ENCODE data around the gene ZNF23.

Gene ZNF23

DNA sequence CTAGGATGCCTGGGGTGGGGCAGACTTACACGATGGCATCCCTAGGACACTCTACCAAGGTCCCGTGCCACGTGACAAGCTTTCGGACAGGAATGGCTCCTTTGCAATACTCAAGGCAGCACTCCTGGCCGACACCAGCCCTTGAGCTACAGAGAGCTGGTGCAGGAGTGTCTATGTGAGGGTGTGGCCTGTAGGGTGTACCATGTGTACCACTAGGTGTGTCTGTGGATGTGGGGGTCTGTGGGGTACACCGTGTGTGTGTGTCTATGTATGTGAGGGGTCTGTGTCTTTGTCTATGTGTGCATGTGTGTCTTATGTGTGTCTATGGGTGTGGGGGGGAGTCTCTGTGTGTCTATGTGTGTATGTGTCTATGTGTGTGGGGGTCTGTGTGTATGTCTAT, 18.3 kb downstream of the ZNF23 start:
- TF ChIP-seq GATA2 (IDR thresholded peaks at IDR 0.05; ENCODE audit: low read depth, low read length) (no peak), GATA3 (IDR thresholded peaks at IDR 0.05; ENCODE audit: low read depth, low read length) (no peak)

DNA sequence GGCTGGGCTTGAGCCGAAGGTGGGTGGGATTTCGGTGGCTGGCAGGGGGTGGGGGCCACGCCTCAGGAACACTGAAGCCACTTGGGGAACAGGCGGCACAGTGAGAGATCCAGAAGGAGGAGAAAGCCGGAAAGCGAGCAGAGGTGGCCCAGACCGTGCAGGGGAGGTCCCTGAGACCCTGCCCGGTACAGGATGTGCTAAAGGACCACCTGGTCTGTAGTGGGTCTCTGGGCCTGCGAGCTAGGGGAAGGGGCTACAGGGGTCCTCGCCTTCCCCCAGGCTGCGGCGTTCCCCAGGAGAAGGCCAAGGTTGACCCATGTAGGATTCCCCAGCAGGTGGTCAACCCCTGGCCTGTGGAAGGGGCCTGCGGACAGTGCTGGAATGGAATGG, 20.0 kb downstream of the ZNF23 start, which contains the start of gene TLE7:
TSS of gene TLE7 (minus strand) at position 4 of the 390 bp plus-strand sequence. CDS start 8,730 bp downstream, outside the sequence.
- TF ChIP-seq GATA2 (IDR thresholded peaks at IDR 0.05; ENCODE audit: low read depth, low read length) (no peak), GATA3 (IDR thresholded peaks at IDR 0.05; ENCODE audit: low read depth, low read length) (no peak)

DNA sequence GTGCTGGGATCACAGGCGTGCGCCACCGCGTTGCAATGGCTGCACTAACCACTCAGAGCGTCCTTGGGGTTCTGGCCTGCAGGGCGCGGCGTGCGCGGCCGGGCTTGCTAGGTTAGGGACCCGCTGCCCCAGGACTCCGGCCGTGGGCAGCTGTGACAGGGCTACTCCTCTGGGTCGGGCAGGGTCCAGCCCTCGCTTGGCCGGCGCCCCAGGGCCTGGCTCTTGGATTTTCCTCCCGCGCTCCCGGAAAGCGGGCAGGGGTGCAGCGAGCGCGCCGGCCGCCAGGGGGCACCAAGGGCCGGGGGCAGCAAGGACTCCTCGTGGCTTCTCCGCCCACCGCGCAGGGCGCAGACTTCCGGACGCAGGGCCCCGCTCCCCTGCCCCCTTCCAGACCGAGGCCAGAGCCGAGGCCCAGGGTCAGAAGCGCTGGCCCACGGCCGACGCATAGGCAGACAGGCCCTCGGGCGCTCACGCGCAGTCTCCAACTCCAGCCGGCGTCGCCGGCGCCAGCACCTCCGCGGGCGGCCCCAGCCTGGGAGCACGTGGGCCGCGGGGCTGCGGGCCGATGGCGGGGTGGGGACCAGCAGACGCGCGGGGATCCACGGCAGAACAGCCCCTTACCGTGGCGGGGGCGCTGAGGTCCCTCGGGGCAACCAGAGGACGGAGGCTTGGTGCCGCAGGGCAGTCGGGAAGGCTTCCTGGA, 20.5 kb downstream of the ZNF23 start:
- no peak for TF ChIP-seq GATA3 (IDR thresholded peaks at IDR 0.05; ENCODE audit: low read depth, low read length)
- TF ChIP-seq GATA2 (IDR thresholded peaks at IDR 0.05; ENCODE audit: low read depth, low read length) = no peak

DNA sequence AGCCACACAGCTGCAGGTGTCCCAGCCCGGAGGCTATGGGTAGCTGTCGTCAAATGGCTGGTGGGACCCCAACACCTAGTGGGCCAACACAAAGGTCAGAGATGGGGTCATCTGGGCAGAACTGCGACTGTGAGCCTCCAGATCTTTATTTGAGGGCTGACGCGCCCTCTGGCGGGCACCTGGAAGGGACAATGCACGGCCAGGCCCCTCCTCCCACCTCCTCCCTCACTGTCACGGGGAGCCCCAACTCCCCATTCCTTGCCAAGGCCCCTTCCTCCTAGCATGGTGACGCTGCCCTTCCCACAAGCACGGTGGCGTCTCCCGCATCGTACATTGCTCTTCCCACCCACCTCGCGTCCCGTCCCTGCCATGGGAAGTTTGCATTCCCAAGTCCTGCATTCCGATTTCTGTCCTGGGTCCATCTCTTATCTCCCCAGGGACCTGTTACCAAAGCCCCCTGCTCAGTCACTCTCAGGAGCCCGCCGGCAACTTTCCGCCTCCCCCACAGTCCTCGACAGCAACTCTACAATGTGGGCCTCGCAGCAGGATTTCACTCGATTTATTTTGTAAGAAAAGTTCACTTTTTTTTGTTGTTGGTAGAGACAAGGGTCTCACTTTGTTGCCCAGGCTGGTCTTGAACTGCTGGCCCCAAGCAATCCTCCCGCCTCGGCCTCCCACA, 21.2 kb downstream of the ZNF23 start:
- TF ChIP-seq GATA2 (IDR thresholded peaks at IDR 0.05; ENCODE audit: low read depth, low read length) = no peak
- TF ChIP-seq GATA3 (IDR thresholded peaks at IDR 0.05; ENCODE audit: low read depth, low read length) = no peak

DNA sequence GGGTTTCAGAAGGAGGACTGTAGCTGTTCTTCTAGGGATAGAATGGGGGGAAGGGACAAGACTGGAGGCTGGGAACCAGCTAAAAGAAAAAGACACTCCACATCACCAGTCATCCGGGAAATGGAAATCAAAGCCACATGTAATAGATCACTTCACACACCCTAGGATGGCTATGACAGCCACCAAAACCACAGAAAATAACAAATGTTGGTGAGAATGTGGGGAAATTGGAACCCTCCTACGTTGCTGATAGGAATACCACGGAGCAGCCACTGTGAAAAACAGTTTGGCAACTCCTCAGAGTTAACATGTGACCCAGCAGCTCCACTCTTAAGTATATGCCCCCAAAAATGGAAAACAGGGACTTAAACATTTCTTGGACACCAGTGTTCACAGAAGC, 22.5 kb downstream of the ZNF23 start:
- TF ChIP-seq GATA2 (IDR thresholded peaks at IDR 0.05; ENCODE audit: low read depth, low read length) (no peak), GATA3 (IDR thresholded peaks at IDR 0.05; ENCODE audit: low read depth, low read length) (no peak)

DNA sequence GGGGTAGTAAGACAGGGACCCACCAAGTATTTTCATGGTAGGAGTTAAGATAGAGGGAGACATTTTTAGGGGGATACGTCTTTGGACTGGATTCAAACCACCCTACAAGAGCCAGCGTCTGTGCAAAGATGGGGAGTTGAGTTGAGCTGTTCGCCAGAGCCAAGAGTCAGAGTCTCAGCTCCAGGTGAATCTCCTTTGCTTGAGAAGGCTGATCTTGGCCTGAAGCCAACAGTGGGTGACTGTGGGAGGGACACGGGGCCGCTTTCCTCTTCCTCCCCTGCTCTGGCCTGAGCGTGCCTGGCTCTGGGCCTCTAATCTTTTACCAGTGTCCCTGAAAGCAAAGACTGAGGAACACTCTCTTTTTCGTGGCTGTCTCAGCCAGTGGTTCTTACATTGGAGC, 25.6 kb downstream of the ZNF23 start:
- TF ChIP-seq GATA2 (IDR thresholded peaks at IDR 0.05; ENCODE audit: low read depth, low read length) (no peak), GATA3 (IDR thresholded peaks at IDR 0.05; ENCODE audit: low read depth, low read length) (no peak)

DNA sequence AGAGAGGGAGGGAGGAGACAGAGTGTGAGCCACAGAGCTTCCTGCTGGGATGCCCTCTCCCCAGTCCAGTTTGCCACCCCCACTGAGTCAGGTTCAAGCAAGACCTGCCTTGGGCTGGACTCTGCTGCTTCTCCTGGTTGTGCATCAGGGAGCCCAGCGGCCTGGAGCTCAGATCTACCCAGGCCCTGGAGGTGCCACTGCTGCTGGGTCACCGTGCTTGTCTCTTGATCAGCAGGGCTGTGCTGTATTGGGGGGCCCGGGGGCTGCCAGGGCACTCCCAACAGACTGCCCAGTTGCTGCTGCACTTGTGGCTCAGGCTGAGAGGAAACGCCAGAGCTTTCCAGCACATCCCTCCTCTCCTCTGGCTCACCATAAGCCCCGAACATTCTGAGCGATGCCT, 29.1 kb downstream of the ZNF23 start:
- no peak for TF ChIP-seq GATA3 (IDR thresholded peaks at IDR 0.05; ENCODE audit: low read depth, low read length)
- no peak for TF ChIP-seq GATA2 (IDR thresholded peaks at IDR 0.05; ENCODE audit: low read depth, low read length)

DNA sequence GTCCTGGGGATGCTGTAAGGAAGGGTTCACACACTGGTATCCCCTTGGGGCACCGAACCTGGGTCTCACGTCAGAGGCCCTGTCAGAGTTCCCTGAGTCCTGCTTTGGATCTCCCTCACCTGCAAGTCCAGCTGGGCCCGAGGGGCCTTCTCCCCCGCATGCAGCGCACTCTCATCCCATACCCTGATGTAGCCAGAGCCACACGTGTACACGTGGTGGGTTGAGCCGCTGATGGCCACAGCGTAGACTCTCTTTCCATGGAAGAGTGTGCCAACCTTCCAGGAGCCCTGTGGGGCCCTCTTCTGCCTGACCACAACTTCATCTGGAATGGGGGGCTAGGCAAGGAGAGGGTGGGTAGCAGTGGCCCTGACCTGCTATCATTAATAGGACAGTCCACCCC, 30.1 kb downstream of the ZNF23 start:
- TF ChIP-seq GATA2 (IDR thresholded peaks at IDR 0.05; ENCODE audit: low read depth, low read length) (no peak), GATA3 (IDR thresholded peaks at IDR 0.05; ENCODE audit: low read depth, low read length) (no peak)

DNA sequence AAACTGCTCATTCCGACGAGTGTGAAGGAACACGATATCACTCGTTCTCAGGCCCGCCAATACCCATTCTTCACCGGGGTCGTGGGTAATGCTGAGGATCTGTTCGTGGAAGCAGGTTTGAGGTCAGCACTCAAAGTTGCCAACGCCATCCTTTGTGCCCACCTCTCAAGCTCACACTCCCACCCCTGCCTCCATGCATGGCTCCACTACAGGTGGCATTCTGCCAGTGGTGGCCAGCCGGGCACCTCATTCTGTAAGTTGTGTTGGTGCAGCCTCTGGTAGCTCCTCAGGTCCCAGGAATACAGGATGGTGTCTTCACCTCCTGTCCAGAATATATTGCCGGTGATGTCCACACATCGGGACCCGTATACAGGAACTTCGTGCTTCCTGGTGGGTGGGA, 30.9 kb downstream of the ZNF23 start:
- TF ChIP-seq GATA3 (IDR thresholded peaks at IDR 0.05; ENCODE audit: low read depth, low read length) (no peak), GATA2 (IDR thresholded peaks at IDR 0.05; ENCODE audit: low read depth, low read length) (no peak)

DNA sequence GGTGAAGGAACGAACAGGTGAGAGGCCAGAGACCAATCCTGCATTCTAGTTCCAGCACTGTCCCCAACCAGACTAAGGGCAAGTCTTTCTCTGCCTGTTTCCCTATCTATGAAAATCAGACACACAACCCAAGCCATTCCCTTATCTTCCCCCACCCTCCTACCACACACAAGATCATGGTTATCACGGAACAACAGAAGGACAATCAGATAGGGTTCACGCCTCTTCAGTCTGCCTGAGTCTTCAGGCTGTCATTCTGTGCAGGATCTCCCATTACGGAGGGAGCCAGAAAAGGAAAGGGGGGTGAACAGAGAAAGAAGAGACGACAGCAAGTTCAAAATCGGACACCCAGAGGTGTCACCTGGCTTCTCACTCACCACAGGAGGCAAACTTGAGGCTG, 31.3 kb downstream of the ZNF23 start:
- TF ChIP-seq GATA3 (IDR thresholded peaks at IDR 0.05; ENCODE audit: low read depth, low read length) (no peak), GATA2 (IDR thresholded peaks at IDR 0.05; ENCODE audit: low read depth, low read length) (no peak)

DNA sequence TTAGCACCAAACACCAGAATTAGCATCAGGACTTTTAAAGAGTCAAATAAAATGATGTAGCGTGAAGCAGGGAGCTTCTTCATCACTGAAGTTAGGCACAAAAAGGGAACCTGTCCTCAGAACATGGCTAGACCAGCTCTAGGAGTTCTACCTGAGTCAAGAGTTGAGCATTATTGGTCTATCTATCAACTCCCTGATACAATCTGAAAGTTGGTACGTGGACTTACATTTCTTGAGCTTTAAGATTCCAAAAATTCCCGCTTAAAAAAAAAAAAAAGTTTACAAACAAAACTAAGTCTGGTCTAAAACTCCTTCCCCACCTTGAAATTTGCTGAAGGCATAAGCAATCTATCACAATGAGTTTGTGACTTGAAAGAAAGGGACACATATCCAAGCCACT, 32.5 kb downstream of the ZNF23 start:
- TF ChIP-seq GATA3 (IDR thresholded peaks at IDR 0.05; ENCODE audit: low read depth, low read length) (no peak), GATA2 (IDR thresholded peaks at IDR 0.05; ENCODE audit: low read depth, low read length) (no peak)

DNA sequence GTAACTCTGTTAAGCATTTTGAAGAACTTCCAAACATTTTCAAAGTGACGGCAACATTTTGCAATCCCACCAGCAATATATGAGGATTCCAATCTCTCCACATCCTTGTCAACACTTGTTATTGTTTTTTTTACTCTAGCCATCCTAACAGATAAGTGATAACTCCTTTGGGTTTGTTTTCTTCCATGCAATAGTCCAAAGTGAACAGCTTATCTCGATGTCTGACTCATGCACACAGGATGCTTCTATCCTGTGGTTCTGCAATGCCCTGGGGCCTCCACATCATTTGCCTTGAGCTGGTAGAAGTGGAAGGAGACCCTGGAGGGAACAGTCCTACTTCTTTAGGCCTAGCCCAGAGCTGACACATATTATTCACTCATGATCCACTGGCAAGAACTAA, 33.2 kb downstream of the ZNF23 start:
- TF ChIP-seq GATA2 (IDR thresholded peaks at IDR 0.05; ENCODE audit: low read depth, low read length) (no peak), GATA3 (IDR thresholded peaks at IDR 0.05; ENCODE audit: low read depth, low read length) (no peak)

DNA sequence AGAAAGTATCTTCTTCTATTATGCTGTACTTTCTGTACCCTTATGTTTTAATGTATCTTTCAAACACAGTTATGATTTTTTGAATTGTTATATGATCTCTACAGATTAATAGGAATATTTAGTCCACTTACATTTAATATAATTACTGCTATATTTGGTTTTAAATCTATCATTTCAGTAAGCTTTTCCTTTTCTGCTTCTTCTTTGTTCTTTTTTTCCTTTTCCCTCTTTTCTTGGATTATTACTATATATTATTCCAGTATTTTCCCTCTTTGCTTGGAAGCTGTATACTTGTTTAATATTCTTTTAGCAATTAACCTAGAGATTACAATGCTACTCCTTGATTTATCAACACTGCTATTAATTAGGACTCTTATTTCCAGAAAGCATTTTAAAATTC, 33.7 kb downstream of the ZNF23 start:
- no peak for TF ChIP-seq GATA2 (IDR thresholded peaks at IDR 0.05; ENCODE audit: low read depth, low read length)
- no peak for TF ChIP-seq GATA3 (IDR thresholded peaks at IDR 0.05; ENCODE audit: low read depth, low read length)

DNA sequence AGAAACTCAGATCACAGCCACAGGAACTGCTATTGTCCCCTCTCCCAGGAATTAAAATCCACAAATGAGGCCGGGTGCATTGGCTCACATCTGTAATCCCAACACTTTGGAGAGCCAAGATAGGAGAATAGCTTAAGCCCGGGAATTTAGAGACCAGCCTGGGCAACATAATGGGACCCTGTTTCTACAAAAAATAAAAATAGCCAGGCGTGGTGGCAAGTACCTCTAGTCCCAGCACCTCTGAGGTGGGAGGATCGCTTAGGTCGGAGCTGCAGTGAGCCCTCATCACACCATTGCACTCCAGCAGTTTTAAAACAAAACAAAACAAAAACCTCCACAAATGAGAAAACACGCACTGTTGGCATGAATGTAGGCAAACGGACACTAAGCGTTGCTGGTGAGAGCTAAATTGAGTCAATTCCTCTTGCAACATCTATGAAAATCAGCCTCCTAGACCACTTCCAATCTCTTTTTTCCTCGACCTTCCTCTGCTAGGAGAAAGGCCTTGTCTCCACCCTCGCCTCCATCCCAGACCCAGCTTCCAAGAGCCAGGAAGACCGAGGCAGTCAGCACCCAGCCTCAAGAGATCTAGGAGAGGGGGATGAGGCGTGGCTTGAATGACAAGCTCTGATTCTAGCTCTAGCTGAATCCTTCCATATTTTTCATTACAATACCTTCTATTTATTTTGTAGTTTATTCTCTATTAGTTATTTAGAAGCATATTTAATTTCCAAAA, 35.0 kb downstream of the ZNF23 start:
- TF ChIP-seq GATA2 (IDR thresholded peaks at IDR 0.05; ENCODE audit: low read depth, low read length) (no peak), GATA3 (IDR thresholded peaks at IDR 0.05; ENCODE audit: low read depth, low read length) (no peak)

Data from SH-SY5Y (cell line).